SK-N-SH (cell line): ENCODE measurements around the gene CYP46A1.

Experiments used
- CTCF ChIP-seq: fragments of 200-600 bp; sonication (generic); IDR thresholded peaks from 2 replicates; pipeline ENCODE4 v1.6.1; 2017; ENCODE audit warnings: antibody characterized with exemption, mild to moderate bottlenecking, moderate library complexity
- EZH2phosphoT487 ChIP-seq: fragments of 200-600 bp; sonication (generic); IDR thresholded peaks from 2 replicates; pipeline ENCODE4 v1.6.1; 2017; ENCODE audit warnings: low read depth, mixed run types, mild to moderate bottlenecking, antibody characterized with exemption, moderate library complexity, borderline replicate concordance
- FOXM1 ChIP-seq: IDR thresholded peaks from 2 replicates; pipeline ENCODE4 v1.4.0; 2012; ENCODE audit warnings: low read depth, mild to moderate bottlenecking
- IRF3 ChIP-seq: fragments of 150-350 bp; IDR thresholded peaks from 2 replicates; pipeline ENCODE4 v1.6.1; 2016; ENCODE audit warnings: mild to moderate bottlenecking, low read depth, low read length
- JUND ChIP-seq: IDR thresholded peaks from 2 replicates; pipeline ENCODE4 v1.4.0; 2012
- MAX ChIP-seq: IDR thresholded peaks from 2 replicates; pipeline ENCODE4 v1.4.0; 2012; ENCODE audit warnings: low read depth
- MEF2A ChIP-seq: IDR thresholded peaks from 2 replicates; pipeline ENCODE4 v1.4.0; 2012; ENCODE audit warnings: low read depth, borderline replicate concordance
- POLR2AphosphoS5 ChIP-seq: IDR thresholded peaks from 2 replicates; pipeline ENCODE4 v1.6.1; 2012; ENCODE audit warnings: low read depth, low read length
- REST ChIP-seq: IDR thresholded peaks from 2 replicates; pipeline ENCODE4 v1.6.1; 2012; ENCODE audit warnings: mild to moderate bottlenecking, low read depth, low read length, moderate library complexity
- RXRA ChIP-seq: IDR thresholded peaks from 2 replicates; pipeline ENCODE4 v1.4.0; 2012; ENCODE audit warnings: low read depth, mild to moderate bottlenecking, borderline replicate concordance
- USF2 ChIP-seq: fragments of 150-350 bp; IDR thresholded peaks from 2 replicates; pipeline ENCODE4 v1.6.1; 2017; ENCODE audit warnings: antibody characterized with exemption, low read length, low read depth, borderline replicate concordance
- YY1 ChIP-seq: IDR thresholded peaks from 2 replicates; pipeline ENCODE4 v1.4.0; 2012; ENCODE audit warnings: low read depth, mild to moderate bottlenecking

GRCh38 chr14:99696929-99697328 is 12.8 kb downstream of the CYP46A1 start:
- TF ChIP-seq CTCF (no peak), REST (no peak), MAX (no peak), YY1 (no peak), JUND (no peak), USF2 (no peak), IRF3 (no peak), MEF2A (no peak), EZH2phosphoT487 (no peak), POLR2AphosphoS5 (no peak), FOXM1 (no peak), RXRA (no peak)
